Stomach smooth muscle (tissue), 2 donors: ENCODE results near the gene FNDC11.

Experiments used
- H3K27ac ChIP-seq: one replicate; pipeline ENCODE4 v1.7.0; 2013; ENCODE audit warnings: mild to moderate bottlenecking, low read length, inconsistent platforms
- H3K27me3 ChIP-seq, 2 donors: one replicate each; pipeline ENCODE4 v1.7.0; 2013; ENCODE audit warnings: low read length in 2 of 2; ENCODE audit not compliant: insufficient read depth in 2 of 2, control insufficient read depth in 1 of 2
- H3K36me3 ChIP-seq, 2 donors: one replicate each; pipeline ENCODE4 v1.7.0; 2013; ENCODE audit warnings: low read length in 2 of 2; ENCODE audit not compliant: control insufficient read depth in 2 of 2, insufficient read depth in 2 of 2
- H3K4me1 ChIP-seq: one replicate; pipeline ENCODE4 v1.7.0; 2013; ENCODE audit warnings: low read length; ENCODE audit not compliant: control insufficient read depth, insufficient read depth
- H3K4me3 ChIP-seq, 2 donors: one replicate each; pipeline ENCODE4 v1.7.0; 2013; ENCODE audit warnings: low read length in 2 of 2
- H3K9ac ChIP-seq, 2 donors: one replicate each; pipeline ENCODE4 v1.7.0; 2013; ENCODE audit warnings: low read length in 2 of 2, mild to moderate bottlenecking in 1 of 2
- H3K9me3 ChIP-seq, 2 donors: one replicate each; pipeline ENCODE4 v1.7.0; 2013; ENCODE audit warnings: low read length in 2 of 2; ENCODE audit not compliant: control insufficient read depth in 2 of 2
- donor health status: healthy.
- donor health status: Pancreatic carcinoma.

Gene FNDC11

DNA sequence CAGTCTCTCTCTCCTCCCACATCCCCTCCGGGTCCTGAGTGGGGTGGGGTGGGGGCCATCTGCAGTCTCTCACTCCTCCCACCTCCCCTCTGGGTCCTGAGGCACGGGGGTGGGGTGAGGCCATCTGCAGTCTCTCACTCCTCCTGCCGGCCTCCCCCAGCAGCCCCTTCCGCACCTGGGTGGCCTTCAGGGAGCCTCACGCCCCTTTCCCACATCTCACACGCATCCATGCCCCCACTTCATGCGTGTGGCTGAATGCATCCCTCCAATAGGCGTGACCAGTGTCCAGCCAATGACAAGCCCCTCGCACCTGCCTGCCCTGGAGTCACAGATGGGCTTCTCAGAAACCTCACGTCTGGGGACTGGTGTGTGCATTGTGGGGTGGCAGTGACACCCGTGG, 5.4 kb upstream of the FNDC11 start:
- Histone ChIP-seq H3K4me1 (peaks cover 3% of the 10 kb centered on the region), H3K4me3 (no peak overlapping the region), H3K9me3 (no peaks in the 10 kb centered on the region), H3K27ac (no peak overlapping the region), H3K27me3 (peaks cover 20 to 22% of the 10 kb centered on the region in 2 donors), H3K9ac (no peak overlapping the region), H3K36me3 (no peaks in the 10 kb centered on the region)

- peaks cover 8% of the 10 kb centered on the region for H3K4me1 ChIP-seq
- H3K36me3 ChIP-seq: no peaks in the 10 kb centered on the region
- H3K4me3 ChIP-seq: no peak overlapping the region
- peaks cover 18 to 22% of the 10 kb centered on the region in 2 donors for H3K27me3 ChIP-seq
- no peaks in the 10 kb centered on the region for H3K9me3 ChIP-seq
- no peak overlapping the region for H3K9ac ChIP-seq
- H3K27ac ChIP-seq: no peak overlapping the region
Measured at GRCh38 chr20:63549019-63549418, 4.9 kb upstream of the FNDC11 start.

- no peak overlapping the region for H3K4me3 ChIP-seq
- no peak overlapping the region for H3K9ac ChIP-seq
- no peaks in the 10 kb centered on the region for H3K36me3 ChIP-seq
- peaks cover 11% of the 10 kb centered on the region for H3K4me1 ChIP-seq
- peaks cover 16 to 22% of the 10 kb centered on the region in 2 donors for H3K27me3 ChIP-seq
- no peaks in the 10 kb centered on the region for H3K9me3 ChIP-seq
- no peak overlapping the region for H3K27ac ChIP-seq
Measured at GRCh38 chr20:63549679-63550282, 4.2 kb upstream of the FNDC11 start.

GRCh38 chr20:63551068-63551467, 2.9 kb upstream of the FNDC11 start:
- Histone ChIP-seq H3K4me1 (peaks cover 11% of the 10 kb centered on the region), H3K27ac (no peak overlapping the region), H3K36me3 (no peaks in the 10 kb centered on the region), H3K9ac (no peak overlapping the region), H3K27me3 (peaks cover 16 to 18% of the 10 kb centered on the region in 2 donors), H3K9me3 (no peaks in the 10 kb centered on the region), H3K4me3 (no peak overlapping the region)

GRCh38 chr20:63552481-63553249, 1.3 kb upstream of the FNDC11 start:
- H3K4me1 ChIP-seq: peaks cover 11% of the 10 kb centered on the region
- peaks cover 14 to 16% of the 10 kb centered on the region in 2 donors for H3K27me3 ChIP-seq
- no peaks in the 10 kb centered on the region for H3K9me3 ChIP-seq
- no peak overlapping the region for H3K27ac ChIP-seq
- no peaks in the 10 kb centered on the region for H3K36me3 ChIP-seq
- no peak overlapping the region for H3K4me3 ChIP-seq
- no peak overlapping the region for H3K9ac ChIP-seq

- H3K27me3 ChIP-seq: peaks cover 10 to 11% of the 10 kb centered on the region in 2 donors
- H3K27ac ChIP-seq: no peak overlapping the region
- H3K9me3 ChIP-seq: no peaks in the 10 kb centered on the region
- peaks cover 11% of the 10 kb centered on the region for H3K4me1 ChIP-seq
- H3K9ac ChIP-seq: no peak overlapping the region
- H3K36me3 ChIP-seq: no peaks in the 10 kb centered on the region
- H3K4me3 ChIP-seq: peak overlapping the region; percentile 62 to 70
Measured at GRCh38 chr20:63553251-63553932, 567 bp upstream of the FNDC11 start.

DNA sequence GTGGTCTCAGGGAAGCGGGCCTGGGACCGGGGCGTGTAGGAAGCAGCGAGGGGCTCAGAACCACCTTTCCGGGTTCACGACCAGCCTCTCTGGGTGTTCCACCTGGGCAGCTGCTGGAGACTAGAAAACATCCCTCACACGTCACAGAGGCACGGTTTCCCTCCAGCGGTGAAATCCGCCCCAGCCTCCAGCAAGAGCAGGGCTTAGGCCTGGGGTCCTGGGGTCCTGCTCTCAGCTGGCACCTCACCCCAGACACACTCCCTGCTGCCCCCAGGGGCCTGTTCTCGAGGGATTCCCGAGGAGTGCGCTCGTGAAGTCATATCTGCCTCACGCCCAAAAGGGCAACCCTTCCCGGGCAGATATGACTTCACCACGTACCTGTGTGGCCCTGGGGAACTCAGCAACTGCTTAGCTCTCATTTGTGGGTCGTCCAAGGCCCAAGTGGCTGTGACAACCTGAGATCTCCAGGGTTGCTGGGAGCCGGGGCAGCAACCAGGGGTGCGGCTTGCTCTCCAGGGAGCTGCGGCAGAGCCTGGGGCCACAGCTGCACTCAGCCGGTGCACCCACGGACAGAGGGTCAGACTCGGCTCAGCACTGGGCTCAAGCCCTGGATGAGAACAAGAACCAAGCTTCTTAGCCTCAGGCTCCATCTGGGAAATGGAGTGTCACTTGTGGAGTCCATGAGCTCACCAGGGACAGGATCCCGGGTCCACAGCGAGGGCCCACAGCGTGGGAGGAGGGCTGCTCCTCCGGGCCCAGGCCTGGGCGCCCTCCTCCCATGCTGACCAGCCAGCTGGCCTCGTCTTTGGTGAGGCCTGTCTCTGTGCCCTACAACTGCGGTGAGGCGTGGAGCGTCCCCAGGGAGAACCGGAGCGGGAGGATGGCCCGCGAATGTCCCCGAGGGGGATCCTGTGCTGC, 661 bp downstream of the FNDC11 start:
- H3K4me3 ChIP-seq: no peak overlapping the region

DNA sequence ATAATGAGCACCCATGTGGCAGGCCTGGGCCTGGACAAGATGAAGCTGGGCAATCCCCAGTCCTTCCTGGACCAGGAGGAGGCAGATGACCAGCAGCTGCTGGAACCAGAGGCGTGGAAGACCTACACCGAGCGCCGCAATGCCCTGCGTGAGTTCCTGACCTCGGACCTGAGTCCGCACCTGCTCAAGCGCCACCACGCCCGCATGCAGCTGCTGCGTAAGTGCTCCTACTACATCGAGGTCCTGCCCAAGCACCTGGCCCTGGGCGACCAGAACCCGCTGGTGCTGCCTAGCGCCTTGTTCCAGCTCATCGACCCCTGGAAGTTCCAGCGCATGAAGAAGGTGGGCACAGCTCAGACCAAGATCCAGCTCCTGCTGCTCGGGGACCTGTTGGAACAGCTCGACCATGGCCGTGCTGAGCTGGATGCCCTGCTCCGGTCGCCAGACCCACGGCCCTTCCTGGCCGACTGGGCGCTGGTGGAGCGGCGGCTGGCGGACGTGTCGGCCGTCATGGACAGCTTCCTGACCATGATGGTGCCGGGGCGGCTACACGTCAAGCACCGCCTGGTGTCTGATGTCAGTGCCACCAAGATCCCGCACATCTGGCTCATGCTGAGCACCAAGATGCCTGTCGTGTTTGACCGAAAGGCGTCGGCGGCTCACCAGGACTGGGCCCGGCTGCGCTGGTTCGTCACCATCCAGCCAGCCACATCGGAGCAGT, 1.9 kb downstream of the FNDC11 start:
- peaks cover 11% of the 10 kb centered on the region for H3K4me1 ChIP-seq
- peaks cover 0 to 3% of the 10 kb centered on the region in 2 donors for H3K27me3 ChIP-seq
- H3K9me3 ChIP-seq: no peaks in the 10 kb centered on the region
- H3K9ac ChIP-seq: no peak overlapping the region
- no peak overlapping the region for H3K27ac ChIP-seq
- H3K36me3 ChIP-seq: peaks cover 6% of the 10 kb centered on the region in 2 donors
- H3K4me3 ChIP-seq: no peak overlapping the region

More for the DNA sequence above, 661 bp downstream of the FNDC11 start:
- H3K27me3 ChIP-seq: peaks cover 4 to 5% of the 10 kb centered on the region in 2 donors
- no peak overlapping the region for H3K9ac ChIP-seq
- H3K4me1 ChIP-seq: peaks cover 11% of the 10 kb centered on the region
- H3K9me3 ChIP-seq: no peaks in the 10 kb centered on the region
- no peak overlapping the region for H3K27ac ChIP-seq
- H3K36me3 ChIP-seq: no peaks in the 10 kb centered on the region

DNA sequence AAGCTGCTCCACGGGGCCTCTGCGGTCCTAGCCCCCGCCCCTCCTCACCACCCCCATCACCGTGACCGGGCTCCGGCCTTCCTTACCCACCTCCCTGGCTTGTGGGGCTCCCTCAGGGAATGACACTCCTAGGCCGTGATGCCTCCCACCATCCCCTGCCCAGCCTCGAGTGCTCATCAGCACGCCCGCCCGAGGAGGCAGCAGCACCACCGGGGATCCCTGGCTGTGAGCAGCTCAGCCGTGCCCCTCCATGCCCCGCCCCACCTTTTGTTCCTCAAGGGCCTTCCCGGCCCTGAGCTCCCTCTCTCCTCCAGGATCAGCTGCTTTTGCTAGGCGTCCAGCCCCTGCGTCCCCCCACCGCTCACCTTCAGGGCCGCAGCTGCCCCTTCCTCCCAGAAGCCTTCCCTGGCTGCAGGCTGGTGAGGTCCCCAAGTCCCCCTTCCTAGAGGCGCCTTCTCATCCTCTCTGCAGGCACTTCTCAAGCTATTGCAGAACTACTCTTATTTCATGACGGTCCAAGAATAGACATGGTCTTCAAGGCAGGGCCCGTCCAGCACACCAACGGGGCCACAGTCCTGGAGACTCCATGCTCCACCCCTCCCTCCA, 3.0 kb downstream of the FNDC11 start:
- Histone ChIP-seq H3K27ac (no peak overlapping the region), H3K9ac (no peak overlapping the region), H3K36me3 (peaks cover 9 to 11% of the 10 kb centered on the region in 2 donors), H3K4me1 (peaks cover 11% of the 10 kb centered on the region), H3K9me3 (no peaks in the 10 kb centered on the region), H3K27me3 (no peaks in the 10 kb centered on the region), H3K4me3 (no peak overlapping the region)
